Osteocyte (in vitro differentiated cells): ENCODE measurements around the gene ACOXL. TPM values are rescaled to one million over a fixed set of nuclear protein-coding genes. Genes with fewer than 3 reads are reported as not detected.

Experiments used
- DNase-seq: peaks from one replicate; pipeline ENCODE4 v3.0.0; 2021; ENCODE audit warnings: mixed read lengths; ENCODE audit not compliant: unreplicated experiment; ENCODE audit errors: extremely low spot score
- H3K27ac Mint-ChIP-seq: one replicate; pipeline ENCODE4 v1.8.0; 2021; ENCODE audit warnings: mild to moderate bottlenecking, mixed read lengths; ENCODE audit not compliant: unreplicated experiment
- H3K27me3 Mint-ChIP-seq: one replicate; pipeline ENCODE4 v1.8.0; 2021; ENCODE audit warnings: mixed read lengths; ENCODE audit not compliant: unreplicated experiment
- H3K36me3 Mint-ChIP-seq: one replicate; pipeline ENCODE4 v1.8.0; 2021; ENCODE audit warnings: mixed read lengths; ENCODE audit not compliant: unreplicated experiment
- H3K4me1 Mint-ChIP-seq: one replicate; pipeline ENCODE4 v1.8.0; 2021; ENCODE audit warnings: mixed read lengths; ENCODE audit not compliant: unreplicated experiment
- H3K4me3 Mint-ChIP-seq: one replicate; pipeline ENCODE4 v1.8.0; 2021; ENCODE audit warnings: mild to moderate bottlenecking, moderate library complexity, mixed read lengths; ENCODE audit not compliant: unreplicated experiment
- H3K9me3 Mint-ChIP-seq: one replicate; pipeline ENCODE4 v1.8.0; 2021; ENCODE audit warnings: mixed read lengths; ENCODE audit not compliant: unreplicated experiment
- CTCF ChIP-seq: fragments of 200-600 bp; sonication (generic); IDR thresholded peaks from 2 replicates; pipeline ENCODE4 v1.5.0; 2021; ENCODE audit warnings: antibody characterized with exemption, mild to moderate bottlenecking, moderate library complexity
- total RNA-seq: library from RNA; stranded (reverse); gene quantifications from 2 replicates; pipeline ENCODE4 v1.2.1, GENCODE V29; 2021

The ACOXL gene
- total RNA-seq, 1 donor from 2014 or later = not detected

GRCh38 chr2:111034606-111035005 is 302.2 kb downstream of the ACOXL start:
- Mint-ChIP-seq H3K9me3 (no peaks in the 10 kb centered on the region), H3K27ac (no peak overlapping the region), H3K4me3 (no peak overlapping the region), H3K4me1 (no peaks in the 10 kb centered on the region), H3K27me3 (peaks cover 93% of the 10 kb centered on the region), H3K36me3 (no peaks in the 10 kb centered on the region)
- TF ChIP-seq CTCF = no peak
- no peak for DNase-seq

DNA sequence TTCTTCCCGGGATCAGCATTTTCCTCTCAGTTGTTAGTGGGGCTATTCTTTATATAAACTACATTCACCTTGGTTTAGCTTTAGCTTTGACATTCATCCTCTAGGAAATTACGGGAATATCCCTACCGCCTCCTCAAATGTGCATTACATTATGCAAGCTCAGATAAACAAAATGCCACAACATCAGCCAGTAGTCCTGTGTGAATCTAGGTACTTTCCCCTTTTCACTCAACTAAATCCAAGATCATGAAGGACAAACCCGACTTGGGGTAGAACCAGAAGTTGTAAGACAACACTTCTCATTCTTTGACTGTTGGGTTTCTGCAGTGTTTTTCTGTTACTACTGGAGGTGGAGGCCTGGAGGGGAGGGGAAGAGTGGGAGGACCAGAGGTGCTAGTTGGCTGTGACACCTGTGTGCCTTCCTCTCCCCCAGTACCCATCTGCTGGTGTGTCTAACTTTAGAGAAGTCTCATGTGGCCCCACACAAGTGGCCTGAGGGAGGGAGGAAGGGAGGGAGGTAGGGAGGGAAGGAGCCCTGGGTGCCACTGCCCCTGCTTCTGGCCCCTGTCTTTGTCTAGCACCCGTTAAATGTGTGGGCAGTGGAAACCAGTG is 303.6 kb downstream of the ACOXL start:
- H3K27me3 Mint-ChIP-seq = peaks cover 95% of the 10 kb centered on the region
- peak; percentile 40 for DNase-seq
- H3K27ac Mint-ChIP-seq = no peak overlapping the region
- no peaks in the 10 kb centered on the region for H3K36me3 Mint-ChIP-seq
- no peak overlapping the region for H3K4me3 Mint-ChIP-seq
- H3K9me3 Mint-ChIP-seq = no peaks in the 10 kb centered on the region
- TF ChIP-seq CTCF = no peak
- H3K4me1 Mint-ChIP-seq = no peaks in the 10 kb centered on the region

DNA sequence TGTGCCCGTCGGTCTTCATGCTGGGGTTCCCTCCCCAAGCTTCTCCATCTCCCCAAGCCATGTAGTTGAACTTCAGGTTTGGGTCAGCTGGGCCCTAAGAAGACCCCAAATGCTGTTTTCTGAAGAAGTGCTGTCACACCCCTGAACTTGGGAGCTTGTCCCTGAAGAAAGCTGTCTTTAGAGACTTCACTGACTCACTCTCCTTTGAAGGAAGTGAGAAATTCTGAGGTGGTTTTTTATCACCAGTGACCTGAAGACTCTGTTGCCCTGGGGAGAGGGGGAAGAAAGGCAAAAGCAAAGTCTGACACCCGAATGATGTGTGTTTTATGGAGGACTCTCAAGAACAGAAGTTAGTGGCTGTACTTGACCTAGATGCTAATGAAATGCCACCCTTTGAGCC is 304.8 kb downstream of the ACOXL start:
- no peak overlapping the region for H3K27ac Mint-ChIP-seq
- peak; percentile 23 for DNase-seq
- no peaks in the 10 kb centered on the region for H3K9me3 Mint-ChIP-seq
- H3K27me3 Mint-ChIP-seq = peaks cover 94% of the 10 kb centered on the region
- no peaks in the 10 kb centered on the region for H3K4me1 Mint-ChIP-seq
- no peak overlapping the region for H3K4me3 Mint-ChIP-seq
- no peaks in the 10 kb centered on the region for H3K36me3 Mint-ChIP-seq
- no peak for TF ChIP-seq CTCF

DNA sequence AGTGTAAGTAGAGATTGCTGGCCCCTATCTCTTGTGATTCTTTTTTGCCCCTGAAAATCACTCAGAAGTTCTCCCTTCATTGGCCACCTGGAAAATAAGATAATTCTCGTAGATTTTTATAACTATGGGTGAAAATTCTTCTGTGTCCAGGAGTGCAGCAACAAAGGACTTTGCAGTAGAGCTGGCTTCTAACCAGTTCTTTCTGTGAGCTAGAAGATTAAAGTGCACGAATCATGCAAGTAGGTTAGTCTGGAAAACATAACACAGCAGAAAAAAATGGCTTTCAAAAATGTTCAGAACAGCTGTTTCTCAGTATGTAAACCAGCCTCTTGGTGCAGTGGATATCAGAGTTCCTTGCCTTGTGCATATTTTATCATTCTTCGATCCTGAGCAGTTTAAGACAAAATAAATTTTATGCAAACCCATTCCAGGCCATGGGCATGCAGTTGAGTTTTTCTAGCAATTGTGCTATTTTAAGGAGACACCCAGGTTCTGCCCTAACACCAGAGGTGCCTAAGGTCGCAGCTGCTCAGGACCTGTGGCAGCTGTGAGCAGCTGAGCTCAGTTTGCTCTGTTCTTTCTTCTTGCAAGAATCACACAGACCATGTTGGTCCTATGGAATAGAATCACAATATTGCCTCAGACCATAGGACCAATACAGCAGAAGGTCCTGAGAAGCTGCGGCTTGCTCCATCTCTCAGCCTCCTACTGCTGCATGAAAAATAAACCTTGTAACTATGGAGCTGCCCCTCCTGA is 307.4 kb downstream of the ACOXL start:
- no peak overlapping the region for H3K4me3 Mint-ChIP-seq
- DNase-seq = no peak
- TF ChIP-seq CTCF = no peak
- no peaks in the 10 kb centered on the region for H3K36me3 Mint-ChIP-seq
- no peaks in the 10 kb centered on the region for H3K4me1 Mint-ChIP-seq
- no peak overlapping the region for H3K27ac Mint-ChIP-seq
- no peaks in the 10 kb centered on the region for H3K9me3 Mint-ChIP-seq
- H3K27me3 Mint-ChIP-seq = peaks cover 91% of the 10 kb centered on the region

- DNase-seq = peak; percentile 69
- Mint-ChIP-seq H3K9me3 (no peaks in the 10 kb centered on the region), H3K36me3 (no peaks in the 10 kb centered on the region), H3K27ac (no peak overlapping the region), H3K4me3 (no peak overlapping the region), H3K27me3 (peaks cover 89% of the 10 kb centered on the region), H3K4me1 (no peaks in the 10 kb centered on the region)
- TF ChIP-seq CTCF = no peak
Observed at GRCh38 chr2:111041398-111042202, 309.2 kb downstream of the ACOXL start.
